ENCODE data around the gene FAM169A. TPM values are rescaled to one million over a fixed set of nuclear protein-coding genes. Genes with fewer than 3 reads are reported as not detected.

FAM169A gene
- total and polyA plus RNA-seq, 9 donors, result 1.7 to 21.5 (median 11.0) TPM

DNA sequence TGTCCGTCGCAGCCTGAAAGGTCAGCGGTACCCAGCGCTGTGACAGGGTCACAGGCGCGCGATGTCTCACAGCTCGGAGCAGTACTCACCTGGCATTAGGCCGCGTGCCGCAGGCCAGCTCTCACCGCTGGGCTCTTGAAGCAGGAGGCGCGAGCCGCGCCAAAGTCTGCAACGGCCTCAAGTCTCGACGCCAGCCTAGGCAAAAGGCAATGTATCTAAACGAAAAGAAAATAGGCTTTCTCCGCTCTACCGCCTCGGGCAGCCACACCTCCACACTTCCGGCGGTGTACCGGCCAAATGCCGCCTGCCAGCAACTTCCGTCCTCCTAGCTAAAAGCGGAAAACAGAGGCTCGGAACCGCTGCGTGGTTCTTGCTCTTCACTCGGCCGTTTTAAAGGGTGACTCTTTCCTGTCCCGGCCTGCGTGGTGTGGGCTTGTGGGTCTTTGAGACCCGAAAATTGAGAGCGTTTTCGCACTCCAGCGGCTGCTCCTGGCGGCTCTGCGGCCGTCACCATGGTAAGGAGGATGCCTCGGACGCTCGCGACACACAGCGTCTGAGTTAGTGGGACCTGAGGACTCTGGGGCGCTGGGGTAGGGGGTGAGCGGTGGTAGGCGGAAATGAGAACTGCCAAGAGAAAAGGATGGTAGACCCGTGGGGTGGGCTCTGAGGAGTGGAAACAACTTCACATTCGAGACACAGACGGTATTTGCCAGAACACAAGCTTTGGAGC is 99.2 kb downstream of the FAM169A start, which contains the start of the genes GFM2 and NSA2:
GFM2 (minus strand) TSS at position 269 of the 730 bp plus-strand sequence. CDS start 3,375 bp downstream, outside the sequence.
NSA2 (plus strand) TSS at position 401 of the 730 bp plus-strand sequence; CDS start at position 513, 112 bp downstream.
- TF ChIP-seq, protein P1, sequence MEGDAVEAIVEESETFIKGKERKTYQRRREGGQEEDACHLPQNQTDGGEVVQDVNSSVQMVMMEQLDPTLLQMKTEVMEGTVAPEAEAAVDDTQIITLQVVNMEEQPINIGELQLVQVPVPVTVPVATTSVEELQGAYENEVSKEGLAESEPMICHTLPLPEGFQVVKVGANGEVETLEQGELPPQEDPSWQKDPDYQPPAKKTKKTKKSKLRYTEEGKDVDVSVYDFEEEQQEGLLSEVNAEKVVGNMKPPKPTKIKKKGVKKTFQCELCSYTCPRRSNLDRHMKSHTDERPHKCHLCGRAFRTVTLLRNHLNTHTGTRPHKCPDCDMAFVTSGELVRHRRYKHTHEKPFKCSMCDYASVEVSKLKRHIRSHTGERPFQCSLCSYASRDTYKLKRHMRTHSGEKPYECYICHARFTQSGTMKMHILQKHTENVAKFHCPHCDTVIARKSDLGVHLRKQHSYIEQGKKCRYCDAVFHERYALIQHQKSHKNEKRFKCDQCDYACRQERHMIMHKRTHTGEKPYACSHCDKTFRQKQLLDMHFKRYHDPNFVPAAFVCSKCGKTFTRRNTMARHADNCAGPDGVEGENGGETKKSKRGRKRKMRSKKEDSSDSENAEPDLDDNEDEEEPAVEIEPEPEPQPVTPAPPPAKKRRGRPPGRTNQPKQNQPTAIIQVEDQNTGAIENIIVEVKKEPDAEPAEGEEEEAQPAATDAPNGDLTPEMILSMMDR (IDR thresholded peaks at IDR 0.05), result no peak
- peak; percentile 45 for TF ChIP-seq POLR2A (IDR thresholded peaks at IDR 0.05)
- peak; percentile 88 to 95 (median 91) for DNase-seq
- H3K9me3 ChIP-seq, result no peaks in the 10 kb centered on the region
- H3K4me1 ChIP-seq (ENCODE audit: insufficient read depth), result peaks cover 13% of the 10 kb centered on the region
- peak within 1 kb of the TSS; percentile 82 for H3K4me3 ChIP-seq
- intact Hi-C loops (cut with DNase I), result no loop called here
- WGBS, 3 donors, result 0 to 1% (median 0%) methylated on average over 51 to 54 of the region's 54 CpGs
- no peaks in the 10 kb centered on the region for H3K27me3 ChIP-seq
- H3K36me3 ChIP-seq, result no peaks in the 10 kb centered on the region
- H3K27ac ChIP-seq, result peak within 1 kb of the TSS; percentile 8 to 32

DNA sequence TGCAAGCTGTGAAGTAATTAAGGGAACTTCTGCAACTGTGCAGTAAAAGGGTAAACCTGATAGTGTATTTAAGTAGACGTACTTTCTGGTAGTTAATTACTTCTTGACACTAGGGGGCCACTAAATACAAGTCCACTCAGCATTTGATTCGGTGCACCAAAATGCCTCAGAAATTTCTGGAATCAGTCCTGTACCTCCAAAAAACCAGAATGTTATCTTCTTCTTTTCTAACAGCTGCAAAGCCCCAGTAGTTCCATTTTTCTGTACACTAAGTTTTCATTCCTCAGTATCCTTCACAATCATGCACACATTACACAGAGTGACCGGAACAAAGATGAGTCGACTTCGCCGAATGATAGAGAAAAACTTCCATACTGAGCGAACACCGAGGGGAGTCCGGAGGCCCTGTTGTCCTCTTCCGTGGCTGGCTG is 99.8 kb downstream of the FAM169A start:
- no peak for TF ChIP-seq POLR2A (IDR thresholded peaks at IDR 0.05)

DNA sequence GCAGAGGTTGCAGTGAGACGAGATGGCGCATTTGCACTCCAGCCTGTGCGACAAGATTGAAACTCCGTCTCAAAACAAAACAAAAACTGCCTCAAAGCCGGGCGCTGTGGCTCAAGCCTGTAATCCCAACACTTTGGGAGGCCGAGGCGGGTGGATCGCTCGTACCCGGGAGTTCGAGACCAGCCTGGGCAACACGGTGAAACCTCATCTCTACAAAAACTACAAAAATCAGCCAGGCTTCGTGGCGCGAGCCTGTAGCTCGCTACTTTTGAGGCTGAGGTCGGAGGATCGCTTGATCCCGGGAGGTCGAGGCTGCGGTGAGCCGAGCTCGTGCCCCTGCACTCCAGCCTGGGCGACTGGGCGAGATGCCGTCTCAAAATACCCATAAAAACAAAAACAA is 100.3 kb downstream of the FAM169A start:
- Histone ChIP-seq H3K4me3 (peak overlapping the region; percentile 82), H3K36me3 (no peaks in the 10 kb centered on the region), H3K27me3 (no peaks in the 10 kb centered on the region), H3K4me1 (ENCODE audit: insufficient read depth) (peaks cover 13% of the 10 kb centered on the region), H3K27ac (no peak overlapping the region), H3K9me3 (no peaks in the 10 kb centered on the region)
- intact Hi-C loops (cut with DNase I), result no loop called here
- TF ChIP-seq, protein P1 (IDR thresholded peaks at IDR 0.05), result no peak
- WGBS, 3 donors, result 54 to 70% (median 66%) methylated on average over 27 of the region's 27 CpGs
- DNase-seq, result peak in 1 of 5 donors; percentile 25

More for the DNA sequence above, 99.8 kb downstream of the FAM169A start:
- H3K27me3 ChIP-seq, result no peaks in the 10 kb centered on the region
- peaks cover 13% of the 10 kb centered on the region for H3K4me1 ChIP-seq (ENCODE audit: insufficient read depth)
- H3K4me3 ChIP-seq, result peak overlapping the region; percentile 82
- 0% methylated on average over 10 of the region's 10 CpGs for WGBS, 3 donors
- DNase-seq, result no peak
- intact Hi-C loops (cut with DNase I), result no loop called here
- H3K36me3 ChIP-seq, result no peaks in the 10 kb centered on the region
- H3K9me3 ChIP-seq, result no peaks in the 10 kb centered on the region
- H3K27ac ChIP-seq, result peak overlapping the region in 1 of 2 donors; percentile 32

DNA sequence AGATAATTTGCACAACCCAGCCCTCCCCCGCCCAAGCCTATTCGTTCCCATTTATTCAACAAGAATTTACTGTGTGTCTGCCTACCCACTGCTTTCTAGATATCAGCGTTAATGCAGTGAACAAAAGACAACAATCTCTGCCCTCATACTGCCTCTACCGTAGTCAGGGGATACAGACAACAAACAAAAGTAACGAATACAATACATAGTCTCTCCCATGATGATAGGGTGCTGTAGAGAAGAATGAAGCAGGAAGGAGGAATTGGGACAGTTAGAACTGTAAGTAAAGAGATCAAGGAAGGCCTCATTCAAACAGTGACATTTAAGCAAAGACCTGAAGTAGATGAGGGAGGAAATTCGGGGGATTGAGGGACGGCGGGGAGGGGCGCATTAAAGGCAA is 101.0 kb downstream of the FAM169A start:
- Histone ChIP-seq H3K4me1 (ENCODE audit: insufficient read depth) (peaks cover 13% of the 10 kb centered on the region), H3K27ac (no peak overlapping the region), H3K4me3 (no peak overlapping the region), H3K27me3 (no peaks in the 10 kb centered on the region), H3K36me3 (no peaks in the 10 kb centered on the region), H3K9me3 (no peaks in the 10 kb centered on the region)
- TF ChIP-seq, protein P1 (IDR thresholded peaks at IDR 0.05), result no peak
- TF ChIP-seq EP300 (IDR thresholded peaks at IDR 0.05), result no peak
- no peak for TF ChIP-seq POLR2A (IDR thresholded peaks at IDR 0.05)
- DNase-seq, result no peak
- intact Hi-C loops (cut with DNase I), result no loop called here
- 62 to 74% (median 73%) methylated on average over 9 of the region's 9 CpGs for WGBS, 3 donors

DNA sequence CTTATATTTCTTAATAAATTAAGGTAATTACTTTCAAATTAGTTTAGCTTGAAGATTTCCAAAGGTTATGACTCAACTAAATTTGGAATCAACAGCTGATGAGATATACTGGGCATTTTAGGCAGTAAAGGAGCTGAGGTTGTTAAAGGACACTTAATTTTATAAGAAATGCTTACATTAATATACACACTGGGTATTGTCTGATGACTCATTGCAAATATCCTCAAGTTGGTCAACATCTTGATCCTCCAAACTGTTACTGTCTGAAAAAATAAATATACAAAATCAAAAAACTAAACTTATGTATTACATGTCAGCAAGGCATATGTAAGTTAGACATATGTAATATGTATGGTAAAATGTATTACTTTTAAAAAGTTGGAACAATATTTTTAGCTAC is 102.7 kb downstream of the FAM169A start:
- TF ChIP-seq, protein P1 (IDR thresholded peaks at IDR 0.05), result no peak
- TF ChIP-seq EP300 (IDR thresholded peaks at IDR 0.05), result no peak
- no peak for TF ChIP-seq POLR2A (IDR thresholded peaks at IDR 0.05)
- no peaks in the 10 kb centered on the region for H3K9me3 ChIP-seq
- H3K4me1 ChIP-seq (ENCODE audit: insufficient read depth), result peaks cover 13% of the 10 kb centered on the region
- DNase-seq, result no peak
- intact Hi-C loops (cut with DNase I), result no loop called here
- H3K36me3 ChIP-seq, result no peaks in the 10 kb centered on the region
- no peak overlapping the region for H3K27ac ChIP-seq
- H3K27me3 ChIP-seq, result no peaks in the 10 kb centered on the region
- H3K4me3 ChIP-seq, result no peak overlapping the region

Measured in ovary (tissue), 9 donors.